ENCODE data around the gene MPRIP. TPM values are rescaled to one million over a fixed set of nuclear protein-coding genes. Genes with fewer than 3 reads are reported as not detected.

Gene MPRIP
- total RNA-seq, 1 donor from 2014 or later: 275 TPM

DNA sequence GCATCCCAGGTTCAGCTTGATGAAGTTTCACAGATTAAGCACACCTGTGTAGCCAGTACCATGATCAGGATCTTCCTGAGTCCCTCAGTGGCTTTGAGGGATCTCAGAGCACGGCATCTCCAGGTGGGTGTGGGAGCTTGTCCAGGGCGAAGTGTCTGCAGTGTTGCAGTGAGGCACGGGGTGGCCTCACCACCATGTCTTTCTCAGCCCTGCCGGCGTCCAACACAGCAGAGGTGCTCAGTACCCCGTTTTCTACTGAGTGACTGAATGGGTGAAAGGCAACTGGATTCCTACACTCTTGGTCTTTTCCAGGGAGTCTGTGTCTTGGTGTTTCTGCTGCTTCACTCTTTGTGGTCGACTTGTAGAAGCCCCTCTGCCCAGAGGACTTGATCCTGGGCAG is 63.7 kb downstream of the MPRIP start:
- peaks cover 13% of the 10 kb centered on the region for H3K36me3 Mint-ChIP-seq
- no peak for DNase-seq (ENCODE audit: extremely low spot score, unreplicated experiment)
- TF ChIP-seq, protein P1, sequence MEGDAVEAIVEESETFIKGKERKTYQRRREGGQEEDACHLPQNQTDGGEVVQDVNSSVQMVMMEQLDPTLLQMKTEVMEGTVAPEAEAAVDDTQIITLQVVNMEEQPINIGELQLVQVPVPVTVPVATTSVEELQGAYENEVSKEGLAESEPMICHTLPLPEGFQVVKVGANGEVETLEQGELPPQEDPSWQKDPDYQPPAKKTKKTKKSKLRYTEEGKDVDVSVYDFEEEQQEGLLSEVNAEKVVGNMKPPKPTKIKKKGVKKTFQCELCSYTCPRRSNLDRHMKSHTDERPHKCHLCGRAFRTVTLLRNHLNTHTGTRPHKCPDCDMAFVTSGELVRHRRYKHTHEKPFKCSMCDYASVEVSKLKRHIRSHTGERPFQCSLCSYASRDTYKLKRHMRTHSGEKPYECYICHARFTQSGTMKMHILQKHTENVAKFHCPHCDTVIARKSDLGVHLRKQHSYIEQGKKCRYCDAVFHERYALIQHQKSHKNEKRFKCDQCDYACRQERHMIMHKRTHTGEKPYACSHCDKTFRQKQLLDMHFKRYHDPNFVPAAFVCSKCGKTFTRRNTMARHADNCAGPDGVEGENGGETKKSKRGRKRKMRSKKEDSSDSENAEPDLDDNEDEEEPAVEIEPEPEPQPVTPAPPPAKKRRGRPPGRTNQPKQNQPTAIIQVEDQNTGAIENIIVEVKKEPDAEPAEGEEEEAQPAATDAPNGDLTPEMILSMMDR (conservative IDR thresholded peaks at IDR 0.05): no peak
- H3K4me3 Mint-ChIP-seq: no peak overlapping the region
- H3K4me1 Mint-ChIP-seq (ENCODE audit: unreplicated experiment): peaks cover 52% of the 10 kb centered on the region
- no peaks in the 10 kb centered on the region for H3K27me3 Mint-ChIP-seq
- no peak overlapping the region for H3K27ac Mint-ChIP-seq
- H3K9me3 Mint-ChIP-seq: no peaks in the 10 kb centered on the region

DNA sequence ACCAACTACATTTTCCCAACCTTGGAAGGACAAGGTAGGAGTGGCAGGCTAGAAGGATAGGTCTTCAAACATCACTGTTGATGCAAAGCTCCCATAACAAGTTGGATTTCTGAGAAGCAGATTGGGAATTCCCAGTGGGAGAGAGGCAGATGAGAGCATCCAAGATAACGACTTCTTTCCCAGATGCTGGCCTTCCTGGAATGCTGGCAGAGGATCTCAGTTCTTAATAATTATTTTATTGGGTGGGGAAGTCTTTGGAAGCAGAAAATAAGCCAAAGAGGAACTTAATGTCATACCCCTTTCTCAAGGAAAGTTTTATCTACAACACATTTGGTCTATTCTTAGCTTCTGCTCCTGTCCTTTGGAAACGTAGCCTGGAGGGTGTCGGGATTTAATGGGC is 64.5 kb downstream of the MPRIP start:
- Mint-ChIP-seq H3K36me3 (peaks cover 13% of the 10 kb centered on the region), H3K9me3 (no peaks in the 10 kb centered on the region), H3K4me1 (ENCODE audit: unreplicated experiment) (peaks cover 52% of the 10 kb centered on the region), H3K27ac (no peak overlapping the region), H3K4me3 (no peak overlapping the region), H3K27me3 (no peaks in the 10 kb centered on the region)
- TF ChIP-seq, protein P1 (conservative IDR thresholded peaks at IDR 0.05): no peak
- no peak for DNase-seq (ENCODE audit: extremely low spot score, unreplicated experiment)

GRCh38 chr17:17107281-17107680 is 65.0 kb downstream of the MPRIP start:
- peaks cover 13% of the 10 kb centered on the region for H3K36me3 Mint-ChIP-seq
- H3K27ac Mint-ChIP-seq: no peak overlapping the region
- H3K9me3 Mint-ChIP-seq: no peaks in the 10 kb centered on the region
- peaks cover 52% of the 10 kb centered on the region for H3K4me1 Mint-ChIP-seq (ENCODE audit: unreplicated experiment)
- no peak overlapping the region for H3K4me3 Mint-ChIP-seq
- no peak for DNase-seq (ENCODE audit: extremely low spot score, unreplicated experiment)
- TF ChIP-seq, protein P1 (conservative IDR thresholded peaks at IDR 0.05): no peak
- H3K27me3 Mint-ChIP-seq: no peaks in the 10 kb centered on the region

DNA sequence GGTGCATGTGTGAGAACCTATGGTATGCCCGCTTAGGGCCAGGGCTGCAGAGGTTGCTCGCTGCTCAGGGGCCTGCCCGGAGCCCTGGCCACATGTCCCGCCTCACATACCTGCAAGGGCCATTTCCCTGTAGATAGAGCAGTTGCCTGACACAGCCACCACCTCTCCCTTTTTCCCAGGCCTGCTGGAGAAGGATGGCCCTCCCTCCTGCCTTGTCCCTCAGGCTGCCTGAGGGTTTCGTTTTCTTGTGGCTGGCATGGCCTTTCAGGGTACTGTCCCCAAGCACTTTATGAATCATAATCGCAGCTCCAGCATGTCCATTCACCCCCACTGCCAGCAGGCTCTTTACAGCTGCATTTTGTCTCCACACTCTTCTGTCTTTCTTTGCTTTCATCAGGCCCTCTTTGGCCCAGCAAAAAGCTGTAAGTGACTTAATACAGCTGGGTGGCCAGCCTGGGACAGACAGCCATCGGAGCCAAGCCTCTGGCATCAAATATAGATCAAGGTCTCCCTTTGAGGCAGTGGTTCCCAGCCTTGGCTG is 65.7 kb downstream of the MPRIP start:
- Mint-ChIP-seq H3K27me3 (no peaks in the 10 kb centered on the region), H3K36me3 (peaks cover 13% of the 10 kb centered on the region), H3K4me1 (ENCODE audit: unreplicated experiment) (peaks cover 49% of the 10 kb centered on the region), H3K4me3 (peak overlapping the region; percentile 9), H3K27ac (peak overlapping the region; percentile 78), H3K9me3 (no peaks in the 10 kb centered on the region)
- TF ChIP-seq, protein P1 (conservative IDR thresholded peaks at IDR 0.05): no peak
- DNase-seq (ENCODE audit: extremely low spot score, unreplicated experiment): no peak

DNA sequence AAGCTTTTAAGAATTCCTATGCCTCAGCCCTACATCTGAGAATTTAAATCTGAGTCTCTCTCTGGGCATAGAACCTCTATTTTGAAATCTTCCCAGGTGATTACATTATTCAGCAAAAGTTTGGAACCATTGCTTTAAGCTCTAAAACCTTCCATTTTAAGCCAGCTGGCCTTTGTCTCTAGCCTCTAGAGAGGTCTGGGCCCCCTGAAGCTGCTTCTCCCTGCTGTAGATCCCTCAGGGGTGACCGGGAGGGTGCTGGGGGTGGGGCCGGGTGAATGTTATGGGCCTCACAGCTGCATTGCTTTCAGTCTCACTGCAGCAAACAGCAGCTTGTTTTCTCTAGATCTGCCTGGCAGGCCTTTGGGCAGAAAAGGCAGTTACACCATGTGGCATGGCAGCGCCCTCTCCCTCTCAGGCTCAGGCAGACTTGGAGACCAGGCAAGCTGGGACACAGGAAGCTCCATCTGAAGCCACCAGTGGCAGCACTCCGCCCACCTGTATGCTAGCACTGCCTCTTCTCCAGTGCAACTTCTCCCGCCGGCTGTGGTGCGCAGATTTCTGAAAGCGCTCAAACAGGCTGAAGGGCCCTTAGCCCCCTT is 66.3 kb downstream of the MPRIP start:
- Mint-ChIP-seq H3K4me3 (no peak overlapping the region), H3K9me3 (no peaks in the 10 kb centered on the region), H3K27me3 (no peaks in the 10 kb centered on the region), H3K27ac (peak overlapping the region; percentile 78), H3K4me1 (ENCODE audit: unreplicated experiment) (peaks cover 43% of the 10 kb centered on the region), H3K36me3 (peaks cover 13% of the 10 kb centered on the region)
- TF ChIP-seq, protein P1 (conservative IDR thresholded peaks at IDR 0.05): no peak
- no peak for DNase-seq (ENCODE audit: extremely low spot score, unreplicated experiment)

Measured in type B pancreatic cell (in vitro differentiated cells).